ENCODE measurements around the gene INF2.
"Not testable (repeated sequence)": the region's sequence is repeated elsewhere in the genome, so short reads cannot be mapped to it uniquely, and the experiment has no call there.

The INF2 gene

DNA sequence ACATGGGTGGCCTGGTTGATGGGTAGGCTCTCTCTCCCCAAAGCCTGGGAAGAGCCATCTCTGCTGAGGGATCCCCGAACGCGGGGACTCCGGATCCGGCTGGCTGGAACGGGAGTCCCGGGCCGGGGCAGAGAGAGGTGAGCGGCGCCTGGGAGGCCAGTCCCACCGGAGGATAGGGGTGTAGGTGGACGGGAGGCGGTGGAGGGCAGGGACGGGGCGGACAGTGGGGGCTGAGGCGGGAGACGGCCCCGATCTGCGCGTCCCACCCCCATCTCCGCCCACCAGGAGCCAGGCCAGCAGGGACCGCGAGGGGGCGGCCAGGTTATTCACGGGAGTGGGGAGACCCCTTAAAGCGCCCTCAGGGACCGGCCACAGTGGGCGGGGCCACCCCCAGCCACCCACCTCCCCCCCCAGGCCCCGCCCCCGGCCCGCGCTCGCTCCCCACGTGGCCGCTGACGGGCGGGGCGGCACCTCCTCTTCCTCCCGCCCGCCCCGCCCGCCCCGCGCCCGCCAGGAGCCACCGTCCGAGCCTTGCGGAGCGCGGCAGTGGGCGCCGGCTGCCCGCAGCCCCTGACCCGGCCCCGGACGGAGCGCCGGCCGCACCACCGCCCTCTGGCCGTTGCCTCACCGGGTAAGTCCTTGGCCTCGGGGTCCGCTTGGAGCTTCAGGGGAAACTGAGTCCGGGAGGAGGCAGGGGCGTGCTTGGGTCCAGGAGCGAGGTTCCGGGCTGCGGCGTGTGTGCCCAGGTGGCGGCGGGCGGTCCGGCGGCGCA lies at the start of gene INF2:
INF2 (plus strand) TSS at position 510 of the 772 bp plus-strand sequence. CDS start 11,748 bp downstream, outside the sequence.
- DNase-seq, result no peak

DNA sequence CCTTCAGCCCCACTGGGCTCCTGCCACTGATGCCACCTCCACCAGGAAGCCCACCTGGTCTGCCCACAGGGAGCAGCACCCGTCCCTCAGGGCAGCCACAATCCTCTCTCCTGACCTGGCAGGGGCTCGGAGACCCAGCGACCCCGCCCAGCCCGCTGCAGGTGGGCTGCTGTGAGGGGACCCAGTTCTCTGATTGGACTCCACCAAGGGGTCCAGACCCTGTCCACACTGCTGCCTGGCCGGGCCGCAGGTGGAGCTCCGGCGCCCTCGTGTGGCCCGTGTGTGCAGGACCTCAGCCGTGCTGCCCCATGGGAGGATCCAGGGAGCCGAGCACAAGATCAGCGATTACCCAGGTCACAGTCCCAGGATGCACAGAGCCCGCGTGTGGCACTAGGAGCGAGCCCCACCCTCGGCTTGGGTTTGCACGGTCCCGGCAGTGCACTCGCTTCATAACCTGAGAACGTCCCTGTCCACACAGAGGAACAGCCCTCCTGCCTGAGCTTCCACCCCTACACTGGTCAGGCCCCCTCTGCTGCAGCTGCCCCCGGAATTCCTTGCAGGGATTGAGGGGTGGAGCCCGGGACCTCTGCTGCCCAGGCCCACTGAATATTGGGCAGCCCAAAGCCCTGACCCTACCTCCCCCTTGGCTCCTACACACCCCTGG lies 49.4 kb upstream of the INF2 start:
- no peak for DNase-seq

DNA sequence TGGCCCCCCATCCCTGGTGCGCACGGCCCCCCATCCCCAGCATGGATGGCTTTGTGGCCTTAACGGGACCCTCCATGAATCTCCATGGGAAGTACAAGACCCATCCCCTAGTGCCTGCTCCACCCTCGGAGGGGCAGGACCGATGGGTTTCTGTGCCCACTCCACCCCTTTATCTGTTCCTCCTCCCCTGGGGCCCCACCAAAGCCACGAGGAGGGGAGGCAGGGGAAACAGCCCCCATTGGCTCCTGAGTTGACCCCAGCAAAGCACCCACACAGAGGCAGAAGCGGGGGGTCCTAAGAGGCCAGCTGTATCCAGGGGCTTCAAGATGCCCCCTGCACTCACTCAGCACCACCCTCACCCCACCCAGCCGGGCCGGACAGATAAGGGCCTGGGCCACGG lies 48.7 kb upstream of the INF2 start:
- DNase-seq, result no peak

DNA sequence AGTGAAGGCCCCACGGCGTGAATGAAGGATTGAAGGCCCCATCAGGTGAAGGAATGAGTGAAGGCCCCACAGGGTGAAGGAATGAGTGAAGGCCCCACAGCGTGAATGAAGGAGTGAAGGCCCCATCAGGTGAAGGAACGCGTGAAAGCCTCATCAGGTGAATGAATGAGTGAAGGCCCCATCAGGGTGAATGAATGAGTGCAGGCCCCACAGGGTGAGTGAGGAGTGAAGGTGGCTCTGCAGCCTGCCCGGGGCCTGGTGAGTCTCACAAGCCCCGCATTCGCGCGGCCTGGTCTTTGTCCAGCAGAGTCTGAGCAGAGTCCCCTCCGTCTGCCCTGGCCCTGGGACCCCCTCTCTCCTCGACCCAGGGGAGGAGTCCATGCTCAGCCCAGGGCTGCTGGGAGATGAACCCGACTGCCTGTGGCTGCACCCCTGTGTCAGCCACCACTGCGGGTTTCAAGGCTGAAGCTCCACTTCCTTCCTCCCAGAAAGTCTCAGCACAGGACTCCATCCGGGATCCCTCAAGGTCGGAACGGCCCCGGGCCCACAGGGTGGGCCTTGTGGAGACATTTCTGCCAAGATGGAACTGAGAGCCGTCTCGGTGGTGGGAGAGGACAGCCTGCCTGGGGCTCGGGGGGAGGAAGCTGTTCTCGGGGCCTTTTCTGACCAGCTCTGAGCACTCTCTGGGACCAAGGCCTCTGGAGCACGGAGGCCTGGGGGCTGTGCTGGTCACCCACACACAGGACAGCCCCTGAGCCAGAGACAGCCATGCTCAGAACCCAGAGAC lies 47.5 kb upstream of the INF2 start:
- no peak for DNase-seq

GRCh38 chr14:104642540-104642868 lies 46.9 kb upstream of the INF2 start:
- no peak for DNase-seq

GRCh38 chr14:104643306-104643705 lies 46.1 kb upstream of the INF2 start:
- DNase-seq, result no peak

- no peak for DNase-seq
Observed at GRCh38 chr14:104644091-104644635, 45.3 kb upstream of the INF2 start.

- no peak for DNase-seq
Observed at GRCh38 chr14:104644656-104645378, 44.6 kb upstream of the INF2 start.

DNA sequence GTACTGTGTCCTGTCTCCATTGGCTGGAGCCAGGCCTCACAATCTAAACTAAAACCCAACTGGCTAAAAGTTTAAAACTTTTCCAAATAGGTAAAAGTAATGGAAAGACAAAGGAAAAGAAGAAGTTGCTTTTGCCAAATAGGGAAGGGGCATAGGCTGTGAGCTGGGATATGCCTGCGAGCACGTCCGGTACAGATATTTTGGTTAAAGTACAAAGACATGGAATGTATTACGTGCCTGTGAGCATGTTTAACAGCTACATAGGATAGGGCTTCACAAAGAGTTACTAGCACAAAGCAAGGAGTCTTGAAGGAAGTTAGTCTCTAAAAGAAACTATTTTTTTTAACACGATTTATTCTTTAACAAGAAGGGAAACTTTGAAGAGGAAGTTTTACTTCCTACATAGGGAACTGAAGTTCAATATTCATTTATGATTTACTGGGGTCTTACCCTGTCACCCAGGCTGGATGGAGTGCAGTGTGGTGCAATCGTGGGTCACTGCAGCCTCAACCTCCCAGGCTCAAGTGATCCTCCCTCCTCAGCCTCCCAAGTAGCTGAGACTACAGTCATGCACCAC lies 41.9 kb upstream of the INF2 start:
- DNase-seq, result no peak

DNA sequence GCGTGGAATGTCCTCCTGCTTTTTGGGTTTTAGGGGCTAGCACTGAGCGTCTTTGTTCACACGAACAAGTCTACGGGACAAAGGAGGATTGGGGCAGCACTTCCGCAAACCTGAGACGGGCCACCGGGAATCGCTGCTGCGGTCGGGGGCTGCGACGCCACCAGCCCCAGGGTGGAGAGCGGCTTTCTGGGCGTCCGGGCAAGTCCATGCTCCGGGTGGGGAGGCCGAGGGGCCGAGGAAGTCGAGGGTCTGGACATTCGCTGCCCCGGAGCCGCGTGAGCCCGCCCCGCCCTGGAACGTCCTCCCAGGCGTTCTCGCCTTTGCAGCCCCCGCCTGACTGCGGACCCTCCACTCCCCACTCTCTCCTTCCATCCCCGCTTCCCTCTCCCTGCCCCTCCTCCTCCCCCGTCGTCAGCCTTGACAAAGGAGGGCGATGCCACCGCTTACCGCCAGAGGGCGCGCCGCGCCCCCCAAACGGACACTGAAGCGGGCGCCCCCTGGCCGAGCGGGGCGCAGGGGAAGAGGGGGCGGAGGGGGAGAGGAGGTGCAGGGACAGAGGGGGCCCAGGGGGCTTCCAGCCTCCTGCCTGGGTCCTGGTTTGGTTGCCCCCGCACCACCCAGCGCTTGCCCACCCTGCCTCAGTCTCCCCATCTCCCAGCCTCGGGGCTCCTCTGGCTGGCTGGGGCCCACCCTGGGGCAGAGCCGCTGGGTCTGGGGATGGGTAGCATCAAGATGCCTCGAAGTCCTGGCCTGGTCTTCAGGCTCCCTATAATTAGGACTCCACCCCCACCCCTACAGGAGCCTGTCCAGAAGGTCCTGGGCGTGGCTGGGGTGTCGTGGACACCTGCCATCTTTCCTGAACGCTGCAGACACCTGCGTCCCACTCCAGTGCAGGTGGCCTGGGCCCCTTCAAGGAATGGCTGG lies 39.1 kb upstream of the INF2 start:
- no peak for DNase-seq

GRCh38 chr14:104650981-104651875 lies 38.2 kb upstream of the INF2 start:
- no peak for DNase-seq

- DNase-seq, result no peak
Observed at GRCh38 chr14:104651876-104652260, 37.5 kb upstream of the INF2 start.

- no peak for DNase-seq
Observed at GRCh38 chr14:104652386-104652785, 37.0 kb upstream of the INF2 start.

DNA sequence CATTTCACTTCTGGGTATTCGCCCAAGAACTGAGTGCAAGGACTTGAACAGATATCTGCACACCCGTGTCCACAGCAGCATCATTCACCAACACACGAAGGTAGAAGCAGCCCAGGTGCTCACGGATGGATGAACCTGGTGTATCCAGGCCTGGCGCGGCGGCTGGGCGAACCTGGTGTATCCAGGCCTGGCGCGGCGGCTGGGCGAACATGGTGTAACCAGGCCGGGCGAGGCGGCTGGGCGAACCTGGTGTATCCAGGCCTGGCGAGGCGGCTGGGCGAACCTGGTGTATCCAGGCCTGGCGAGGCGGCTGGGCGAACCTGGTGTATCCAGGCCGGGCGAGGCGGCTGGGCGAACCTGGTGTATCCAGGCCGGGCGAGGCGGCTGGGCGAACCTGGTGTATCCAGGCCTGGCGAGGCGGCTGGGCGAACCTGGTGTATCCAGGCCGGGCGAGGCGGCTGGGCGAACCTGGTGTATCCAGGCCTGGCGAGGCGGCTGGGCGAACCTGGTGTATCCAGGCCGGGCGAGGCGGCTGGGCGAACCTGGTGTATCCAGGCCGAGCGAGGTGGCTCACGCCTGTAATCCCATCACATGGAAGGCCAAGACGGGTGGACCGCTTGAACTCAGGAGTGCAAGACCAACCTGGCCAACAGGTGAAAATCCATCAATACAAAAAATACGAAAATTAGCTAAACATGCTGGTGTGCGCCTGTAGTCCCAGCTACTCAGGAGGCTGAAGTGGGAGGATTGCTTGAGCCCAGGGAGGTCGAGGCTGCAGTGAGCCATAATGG lies 36.1 kb upstream of the INF2 start:
- DNase-seq, result not testable (repeated sequence)

DNA sequence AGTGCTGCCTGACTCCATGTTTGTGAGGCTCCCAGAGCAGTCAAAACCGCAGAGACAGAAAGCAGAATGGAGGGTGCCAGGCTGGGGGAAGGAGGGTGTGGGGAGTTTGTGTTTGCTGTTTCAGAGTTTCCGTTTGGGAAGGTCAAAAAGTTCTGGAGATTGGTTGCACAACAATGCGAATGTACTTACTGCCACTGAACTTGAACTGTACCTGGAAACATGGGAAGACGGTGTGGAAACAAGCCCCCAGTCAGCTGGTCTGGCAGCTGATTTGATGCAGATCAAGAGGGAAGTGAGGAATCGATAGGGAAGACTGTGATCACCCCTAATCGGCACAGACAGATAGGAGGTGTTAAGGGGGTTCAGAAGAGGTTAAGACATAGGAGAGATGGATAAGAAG lies 35.3 kb upstream of the INF2 start:
- no peak for DNase-seq

GRCh38 chr14:104655128-104655848 lies 34.1 kb upstream of the INF2 start:
- no peak for DNase-seq

DNA sequence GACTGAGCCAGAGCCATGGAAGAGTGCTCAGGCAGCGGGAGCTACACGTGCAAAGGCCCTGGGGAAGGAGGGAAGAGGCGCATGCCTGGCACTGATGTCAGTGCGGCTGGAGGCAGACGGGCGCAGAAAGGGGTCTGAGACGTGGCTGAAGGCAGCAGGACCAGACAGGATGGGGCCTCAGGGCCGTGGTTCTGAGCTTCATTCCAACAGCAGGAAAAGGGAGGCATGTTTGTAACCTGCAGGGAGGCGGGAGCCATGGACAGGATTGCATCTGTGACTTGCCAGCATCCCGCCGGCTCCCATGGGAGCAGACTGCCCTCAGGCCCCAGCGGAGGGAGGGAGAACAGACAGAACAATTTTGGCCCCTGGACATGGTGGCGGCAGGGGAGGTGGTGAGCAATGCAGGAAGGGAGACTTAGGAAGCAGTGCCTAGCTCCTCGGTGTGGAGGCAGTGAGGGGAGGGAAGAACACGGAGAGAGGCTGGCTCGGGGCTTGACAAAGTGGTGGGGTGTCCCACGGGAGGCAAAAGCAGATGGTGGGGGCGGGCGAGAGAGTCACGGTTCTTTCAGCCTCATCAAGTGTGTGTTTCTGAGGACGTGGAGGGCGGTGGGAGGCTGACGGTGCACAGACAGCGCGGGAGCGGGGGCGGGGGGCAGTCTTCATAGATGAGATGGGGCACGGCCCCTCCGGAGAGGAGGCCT lies 33.3 kb upstream of the INF2 start:
- DNase-seq, result no peak

- no peak for DNase-seq
Observed at GRCh38 chr14:104657101-104657524, 32.3 kb upstream of the INF2 start.

Data from NK-92 treated with Interleukin-12 subunit alpha and Interleukin-12 subunit beta, amount 100 ng/mL, for 24 hours (cell line).